Endothelial cell of umbilical vein (primary cell): Measurements from ENCODE around the gene ZNF281. TPM values are rescaled to one million over a fixed set of nuclear protein-coding genes. Genes with fewer than 3 reads are reported as not detected.
A peak's percentile ranks its signal among the peaks of the same experiment; 100 is the strongest.

Experiments
- BruUV-seq: library from RNA; stranded (reverse); fragments of 400-500 nt; replicated peaks from 2 replicates; lab custom pipeline; 2021; lab: Mats Ljungman, UMichigan
- CTCF ChIA-PET: fragments of 300-600, 350-600 bp; sonication (Branson Sonifier 250); formaldehyde crosslinking; loops from one replicate; lab custom pipeline; 2021; ENCODE audit warnings: antibody characterized with exemption, inconsistent platforms; lab: Charles Lee
- POLR2A ChIA-PET: fragments of 300-600, 350-600 bp; sonication (Branson Sonifier 250); formaldehyde crosslinking; loops from one replicate; lab custom pipeline; 2021; ENCODE audit warnings: antibody characterized with exemption, inconsistent platforms; lab: Charles Lee
- DNase-seq: peaks from one replicate; pipeline ENCODE4 v3.0.0-alpha.2; 2011; ENCODE audit warnings: low read depth, low spot score
- FAIRE-seq: peaks from 2 replicates; lab custom pipeline; 2011; peaks lifted over from hg19 to GRCh38; lab: Jason Lieb, UNC
- H2AFZ ChIP-seq: 2 replicates; pipeline ENCODE4 v1.6.0; 2012; ENCODE audit warnings: low read depth, low read length, control low read depth, inconsistent platforms
- H3K27ac ChIP-seq: 2 replicates; pipeline ENCODE4 v1.5.1; 2011; ENCODE audit warnings: low read depth, mild to moderate bottlenecking, control low read depth, low read length, moderate library complexity; ENCODE audit not compliant: insufficient read depth
- H3K27me3 ChIP-seq, 2 experiments: 2 replicates each; pipeline versions ENCODE4 v1.6.0 to v1.6.1; 2011; ENCODE audit warnings: low read length in 2 of 2, mixed read lengths in 1 of 2; ENCODE audit not compliant: control insufficient read depth in 2 of 2, insufficient read depth in 2 of 2
- H3K36me3 ChIP-seq, 2 experiments: 2 replicates in 1 of 2; 3 replicates in 1 of 2; pipeline ENCODE4 v1.5.1; 2011; ENCODE audit warnings: low read length in 2 of 2, mild to moderate bottlenecking in 1 of 2, moderate library complexity in 1 of 2; ENCODE audit not compliant: control insufficient read depth in 2 of 2, insufficient read depth in 2 of 2; ENCODE audit errors: extremely low read depth in 1 of 2
- H3K4me1 ChIP-seq: 3 replicates; pipeline ENCODE4 v1.5.1; 2011; ENCODE audit warnings: mild to moderate bottlenecking, low read length; ENCODE audit not compliant: control insufficient read depth, insufficient read depth; ENCODE audit errors: extremely low read depth
- H3K4me2 ChIP-seq: 2 replicates; pipeline ENCODE4 v1.6.1; 2011; ENCODE audit warnings: low read length, control low read depth, mixed read lengths; ENCODE audit not compliant: insufficient read depth
- H3K4me3 ChIP-seq, 3 experiments: fragments of 200-600 bp in 1 of 3; sonication (generic), shearing (Covaris generic) in 1 of 3; replicated peaks in 1 of 3; 2 replicates each; pipeline ENCODE4 v1.5.1; 2011 to 2016; ENCODE audit warnings: control low read depth in 3 of 3, low read length in 3 of 3, mild to moderate bottlenecking in 2 of 3, inconsistent platforms in 1 of 3, low read depth in 1 of 3, moderate library complexity in 1 of 3; ENCODE audit not compliant: insufficient read depth in 1 of 3
- H3K79me2 ChIP-seq: 2 replicates; pipeline ENCODE4 v1.6.0; 2012; ENCODE audit warnings: low read length, inconsistent platforms; ENCODE audit not compliant: control insufficient read depth, insufficient read depth
- H3K9ac ChIP-seq: replicated peaks from 2 replicates; pipeline ENCODE3; 2011; ENCODE audit warnings: low read length, control low read depth; ENCODE audit not compliant: insufficient read depth; ENCODE audit errors: extremely low read depth
- H3K9me1 ChIP-seq: replicated peaks from 3 replicates; pipeline ENCODE4 v1.6.0; 2011; ENCODE audit warnings: mild to moderate bottlenecking, low read length; ENCODE audit not compliant: control insufficient read depth, insufficient read depth; ENCODE audit errors: extremely low read depth
- H3K9me3 ChIP-seq: replicated peaks from 2 replicates; pipeline ENCODE4 v1.5.1; 2012; ENCODE audit warnings: low read length, inconsistent platforms; ENCODE audit not compliant: control insufficient read depth, insufficient read depth
- H4K20me1 ChIP-seq: replicated peaks from 2 replicates; pipeline ENCODE3; 2011; ENCODE audit warnings: mild to moderate bottlenecking, low read length; ENCODE audit not compliant: control insufficient read depth, insufficient read depth; ENCODE audit errors: extremely low read depth
- EZH2 ChIP-seq: IDR thresholded peaks from 2 replicates; pipeline ENCODE4 v1.6.1; 2012; ENCODE audit warnings: borderline replicate concordance, low read depth, mild to moderate bottlenecking, moderate library complexity, low read length, inconsistent platforms; ENCODE audit not compliant: severe bottlenecking
- FOS ChIP-seq: IDR thresholded peaks from 2 replicates; pipeline ENCODE4 v1.6.1; 2011; ENCODE audit warnings: mild to moderate bottlenecking, low read length, moderate library complexity, borderline replicate concordance; ENCODE audit not compliant: insufficient read depth
- GATA2 ChIP-seq: IDR thresholded peaks from 2 replicates; pipeline ENCODE4 v1.7.0; 2011; ENCODE audit warnings: low read depth, mild to moderate bottlenecking, moderate library complexity, mixed read lengths, low read length; ENCODE audit not compliant: insufficient read length, insufficient read depth
- JUN ChIP-seq: IDR thresholded peaks from 2 replicates; pipeline ENCODE4 v1.6.1; 2011; ENCODE audit warnings: borderline replicate concordance, low read depth; ENCODE audit not compliant: insufficient read length, insufficient read depth
- MYC ChIP-seq: IDR thresholded peaks from one replicate; pipeline ENCODE4 v1.6.1; 2011; ENCODE audit warnings: mild to moderate bottlenecking, low read depth, low read length
- POLR2A ChIP-seq: IDR thresholded peaks from 2 replicates; pipeline ENCODE4 v1.6.1; 2012; ENCODE audit warnings: low read depth, mild to moderate bottlenecking, control low read depth, low read length
- POLR2AphosphoS5 ChIP-seq: IDR thresholded peaks from 2 replicates; pipeline ENCODE4 v1.6.1; 2012; ENCODE audit warnings: low read depth, mild to moderate bottlenecking, control low read depth, low read length, moderate library complexity; ENCODE audit not compliant: insufficient read depth
- dilution Hi-C: fragments of 300-500 bp; cut with MboI; formaldehyde crosslinking; loops from one replicate; pipeline ENCODE4 v1.15.0; 2019; ENCODE audit warnings: low sequenced_read_pairs; ENCODE audit not compliant: extremely low pct_ligation_motif_present
- intact Hi-C: fragments of 100-400 bp; cut with micrococcal nuclease; formaldehyde crosslinking; loops from one replicate; pipeline ENCODE4 v1.10.0; 2022
- polyA plus RNA-seq, 4 experiments: library from polyadenylated mRNA; depleted of rRNA in 3 of 4; stranded (reverse) in 3 of 4; unstranded in 1 of 4; fragments of >200 nt; gene quantifications; 2 replicates each; pipeline versions ENCODE4 v1.2.1 to v1.2.3, GENCODE V29; 2011 to 2012; ENCODE audit warnings: missing spikeins in 1 of 4
- total RNA-seq: library from RNA; stranded (reverse); gene quantifications from 2 replicates; pipeline ENCODE4 v1.2.3, GENCODE V29; 2021
- TF ChIP-seq, protein P1 (sequence below): IDR thresholded peaks from 2 replicates; pipeline ENCODE4 v1.6.1; 2011; ENCODE audit not compliant: insufficient read depth, insufficient read length
- TF ChIP-seq, protein P2 (sequence below), 2 donors: IDR thresholded peaks; 1 replicate in 1 of 2; 2 replicates in 1 of 2; pipeline ENCODE4 v1.5.1; 2011; ENCODE audit warnings: low read length in 2 of 2, mild to moderate bottlenecking in 2 of 2, moderate library complexity in 2 of 2, control low read depth in 1 of 2, inconsistent platforms in 1 of 2, low read depth in 1 of 2; ENCODE audit not compliant: insufficient read depth in 1 of 2; ENCODE audit errors: extremely low read depth in 1 of 2

ZNF281 gene
- total and polyA plus RNA-seq, 2 donors (not counting 3 experiments of a cell fraction or from before 2014, with no cell fraction given), result 5.2 to 22.3 TPM

DNA sequence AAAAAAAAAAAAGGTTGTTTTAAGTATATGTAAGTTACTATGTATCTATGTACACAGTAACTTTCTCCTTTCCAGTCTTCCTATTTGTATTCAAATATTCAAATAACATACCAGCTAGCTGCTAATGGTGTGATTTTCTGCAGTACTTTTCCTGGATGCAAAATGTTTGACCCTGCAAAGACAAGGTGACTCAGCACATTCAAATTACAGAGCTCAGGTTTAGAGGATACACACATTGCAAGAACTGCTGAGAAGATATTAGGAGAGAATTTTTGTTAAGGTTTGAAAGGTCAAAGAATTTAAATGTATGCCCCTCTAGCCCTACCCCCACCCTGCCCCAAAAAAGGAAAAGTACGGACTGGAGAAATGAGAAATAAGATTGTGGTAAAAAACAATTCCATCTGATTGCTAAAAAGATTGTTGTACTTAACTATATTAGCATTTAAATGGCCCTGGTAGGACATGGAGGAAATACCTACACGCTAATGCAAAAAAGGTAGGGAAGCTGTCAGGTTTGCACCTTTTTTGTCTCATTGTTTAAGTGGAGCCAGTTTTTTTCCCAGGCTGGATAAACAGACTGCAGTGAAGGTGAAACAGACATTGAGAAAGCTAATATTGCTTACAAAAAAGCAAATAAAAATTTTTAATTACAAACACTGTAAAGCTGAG lies 45.6 kb downstream of the ZNF281 start:
- no peaks in the 10 kb centered on the region for H3K9me1 ChIP-seq
- TF ChIP-seq EZH2 (no peak), POLR2A (no peak), FOS (no peak), JUN (no peak), GATA2 (no peak), MYC (no peak), POLR2AphosphoS5 (no peak)
- TF ChIP-seq, protein P1, sequence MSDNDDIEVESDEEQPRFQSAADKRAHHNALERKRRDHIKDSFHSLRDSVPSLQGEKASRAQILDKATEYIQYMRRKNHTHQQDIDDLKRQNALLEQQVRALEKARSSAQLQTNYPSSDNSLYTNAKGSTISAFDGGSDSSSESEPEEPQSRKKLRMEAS, result no peak
- TF ChIP-seq, protein P2, sequence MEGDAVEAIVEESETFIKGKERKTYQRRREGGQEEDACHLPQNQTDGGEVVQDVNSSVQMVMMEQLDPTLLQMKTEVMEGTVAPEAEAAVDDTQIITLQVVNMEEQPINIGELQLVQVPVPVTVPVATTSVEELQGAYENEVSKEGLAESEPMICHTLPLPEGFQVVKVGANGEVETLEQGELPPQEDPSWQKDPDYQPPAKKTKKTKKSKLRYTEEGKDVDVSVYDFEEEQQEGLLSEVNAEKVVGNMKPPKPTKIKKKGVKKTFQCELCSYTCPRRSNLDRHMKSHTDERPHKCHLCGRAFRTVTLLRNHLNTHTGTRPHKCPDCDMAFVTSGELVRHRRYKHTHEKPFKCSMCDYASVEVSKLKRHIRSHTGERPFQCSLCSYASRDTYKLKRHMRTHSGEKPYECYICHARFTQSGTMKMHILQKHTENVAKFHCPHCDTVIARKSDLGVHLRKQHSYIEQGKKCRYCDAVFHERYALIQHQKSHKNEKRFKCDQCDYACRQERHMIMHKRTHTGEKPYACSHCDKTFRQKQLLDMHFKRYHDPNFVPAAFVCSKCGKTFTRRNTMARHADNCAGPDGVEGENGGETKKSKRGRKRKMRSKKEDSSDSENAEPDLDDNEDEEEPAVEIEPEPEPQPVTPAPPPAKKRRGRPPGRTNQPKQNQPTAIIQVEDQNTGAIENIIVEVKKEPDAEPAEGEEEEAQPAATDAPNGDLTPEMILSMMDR (IDR thresholded peaks at IDR 0.05; ENCODE audit: extremely low read depth in 1 of 2, insufficient read depth in 1 of 2, low read depth in 1 of 2, low read length in 2 of 2), result no peak
- H2AFZ ChIP-seq, result no peak overlapping the region
- H3K36me3 ChIP-seq, result no peaks in the 10 kb centered on the region
- no peaks in the 10 kb centered on the region for H3K9me3 ChIP-seq
- H3K4me2 ChIP-seq, result peak overlapping the region; percentile 58
- no peak overlapping the region for H3K27ac ChIP-seq
- no TSS peak for BruUV-seq
- H4K20me1 ChIP-seq, result no peaks in the 10 kb centered on the region
- peaks cover 19% of the 10 kb centered on the region for H3K4me1 ChIP-seq
- no peak for FAIRE-seq
- dilution Hi-C loops (no loop called here), intact Hi-C loops (no loop called here)
- no peaks in the 10 kb centered on the region for H3K79me2 ChIP-seq
- CTCF ChIA-PET, result interaction anchor here (0.7 to 2.7 kb wide), 7 partner anchors 9 to 124 kb away, joined by 3 to 11 read pairs (median 6); no protein-coding TSS in a partner anchor
- peak; percentile 32 for DNase-seq
- no peak overlapping the region for H3K9ac ChIP-seq
- no peak overlapping the region for H3K4me3 ChIP-seq
- POLR2A ChIA-PET, result no interaction called here
- H3K27me3 ChIP-seq, result no peaks in the 10 kb centered on the region
